MM.1S (cell line): ENCODE data around the gene CELA2A.

ENCODE experiments used
- DNase-seq: peaks from one replicate; pipeline ENCODE4 v3.0.0-alpha.2; 2015
- H2AFZ ChIP-seq: fragments of 300-600 bp; sonication (generic); 2 replicates; pipeline ENCODE4 v1.6.0; 2016; ENCODE audit warnings: antibody characterized with exemption, low read length
- H3F3A ChIP-seq: fragments of 300-600 bp; sonication (generic); 2 replicates; pipeline ENCODE4 v1.6.1; 2016; ENCODE audit warnings: mild to moderate bottlenecking, antibody characterized with exemption, low read length, moderate library complexity, mixed read lengths; ENCODE audit not compliant: insufficient read depth
- H3K27ac ChIP-seq: fragments of 300-600 bp; sonication (generic); 2 replicates; pipeline ENCODE4 v1.5.1; 2016; ENCODE audit warnings: mild to moderate bottlenecking, low read length
- H3K27me3 ChIP-seq: fragments of 300-600 bp; sonication (generic); replicated peaks from 2 replicates; pipeline ENCODE4 v1.6.0; 2016; ENCODE audit warnings: low read length; ENCODE audit not compliant: insufficient read depth
- H3K36me3 ChIP-seq: fragments of 300-600 bp; sonication (generic); replicated peaks from 2 replicates; pipeline ENCODE4 v1.6.1; 2016; ENCODE audit warnings: mild to moderate bottlenecking, low read length, mixed read lengths; ENCODE audit not compliant: insufficient read depth
- H3K4me1 ChIP-seq: fragments of 300-600 bp; sonication (generic); 2 replicates; pipeline ENCODE4 v1.6.1; 2016; ENCODE audit warnings: low read length, mixed read lengths
- H3K4me2 ChIP-seq: fragments of 300-600 bp; sonication (generic); 2 replicates; pipeline ENCODE4 v1.6.0; 2016; ENCODE audit warnings: low read depth, low read length
- H3K4me3 ChIP-seq: fragments of 300-600 bp; sonication (generic); 2 replicates; pipeline ENCODE4 v1.5.1; 2016; ENCODE audit warnings: low read length, mixed read lengths
- H3K79me2 ChIP-seq: fragments of 300-600 bp; sonication (generic); 2 replicates; pipeline ENCODE4 v1.6.1; 2016; ENCODE audit warnings: mixed run types, low read length, mixed read lengths
- H3K9ac ChIP-seq: fragments of 300-600 bp; sonication (generic); 2 replicates; pipeline ENCODE4 v1.6.1; 2016; ENCODE audit warnings: low read length, mixed read lengths
- H3K9me2 ChIP-seq: fragments of 300-600 bp; sonication (generic); replicated peaks from 2 replicates; pipeline ENCODE4 v1.6.1; 2016; ENCODE audit warnings: mild to moderate bottlenecking, low read length, mixed read lengths; ENCODE audit not compliant: insufficient read depth
- H3K9me3 ChIP-seq: fragments of 300-600 bp; sonication (generic); replicated peaks from 2 replicates; pipeline ENCODE4 v1.6.1; 2016; ENCODE audit warnings: mild to moderate bottlenecking, low read length, mixed read lengths; ENCODE audit not compliant: insufficient read depth
- H4K20me1 ChIP-seq: fragments of 300-600 bp; sonication (generic); 2 replicates; pipeline ENCODE4 v1.6.1; 2016; ENCODE audit warnings: mild to moderate bottlenecking, low read length, moderate library complexity, mixed read lengths; ENCODE audit not compliant: insufficient read depth
- CTCF ChIP-seq: fragments of 300-600 bp; sonication (generic); IDR thresholded peaks from 2 replicates; pipeline ENCODE4 v1.5.1; 2016; ENCODE audit warnings: antibody characterized with exemption, low read length, mixed read lengths
- EZH2 ChIP-seq: fragments of 300-600 bp; sonication (generic); optimal IDR thresholded peaks from 2 replicates; pipeline ENCODE3; 2017; ENCODE audit warnings: low read depth, mild to moderate bottlenecking, antibody characterized with exemption, low read length, mixed read lengths
- EZH2phosphoT487 ChIP-seq: fragments of 300-600 bp; sonication (generic); IDR thresholded peaks from 2 replicates; pipeline ENCODE4 v1.6.1; 2018; ENCODE audit warnings: antibody characterized with exemption, low read length

CELA2A gene

GRCh38 chr1:15492596-15492995 is 36.1 kb downstream of the CELA2A start:
- H3K9me2 ChIP-seq = no peaks in the 10 kb centered on the region
- no peaks in the 10 kb centered on the region for H3K4me1 ChIP-seq
- no peaks in the 10 kb centered on the region for H3K36me3 ChIP-seq
- H3K4me2 ChIP-seq = no peak overlapping the region
- no peaks in the 10 kb centered on the region for H3K27me3 ChIP-seq
- no peaks in the 10 kb centered on the region for H4K20me1 ChIP-seq
- H2AFZ ChIP-seq = no peak overlapping the region
- H3K4me3 ChIP-seq = no peak overlapping the region
- H3F3A ChIP-seq = no peaks in the 10 kb centered on the region
- no peak for TF ChIP-seq EZH2phosphoT487
- TF ChIP-seq CTCF = no peak
- TF ChIP-seq EZH2 = no peak
- H3K79me2 ChIP-seq = no peaks in the 10 kb centered on the region
- no peak for DNase-seq
- H3K27ac ChIP-seq = no peak overlapping the region
- no peaks in the 10 kb centered on the region for H3K9me3 ChIP-seq
- no peak overlapping the region for H3K9ac ChIP-seq

GRCh38 chr1:15493869-15494390 is 37.4 kb downstream of the CELA2A start:
- Histone ChIP-seq H3K27ac (no peak overlapping the region), H3K79me2 (no peaks in the 10 kb centered on the region), H3K9me2 (no peaks in the 10 kb centered on the region), H3K27me3 (no peaks in the 10 kb centered on the region), H3F3A (no peaks in the 10 kb centered on the region), H2AFZ (no peak overlapping the region), H3K36me3 (no peaks in the 10 kb centered on the region), H4K20me1 (no peaks in the 10 kb centered on the region), H3K9ac (no peak overlapping the region), H3K4me3 (no peak overlapping the region), H3K9me3 (no peaks in the 10 kb centered on the region), H3K4me1 (no peaks in the 10 kb centered on the region), H3K4me2 (no peak overlapping the region)
- no peak for DNase-seq
- TF ChIP-seq EZH2 (no peak), EZH2phosphoT487 (no peak), CTCF (no peak)

GRCh38 chr1:15500184-15501178 is 43.9 kb downstream of the CELA2A start:
- H3K27me3 ChIP-seq = no peaks in the 10 kb centered on the region
- no peak for DNase-seq
- no peak overlapping the region for H3K9ac ChIP-seq
- H4K20me1 ChIP-seq = no peaks in the 10 kb centered on the region
- H3K4me2 ChIP-seq = no peak overlapping the region
- H3K79me2 ChIP-seq = no peaks in the 10 kb centered on the region
- no peaks in the 10 kb centered on the region for H3K9me3 ChIP-seq
- H3K36me3 ChIP-seq = no peaks in the 10 kb centered on the region
- no peak overlapping the region for H2AFZ ChIP-seq
- no peaks in the 10 kb centered on the region for H3F3A ChIP-seq
- no peak overlapping the region for H3K4me3 ChIP-seq
- TF ChIP-seq EZH2phosphoT487 (no peak), EZH2 (no peak), CTCF (no peak)
- no peak overlapping the region for H3K27ac ChIP-seq
- no peaks in the 10 kb centered on the region for H3K4me1 ChIP-seq
- no peaks in the 10 kb centered on the region for H3K9me2 ChIP-seq
